ENCODE results near the gene MEGF11.
"Not testable (repeated sequence)": the region's sequence is repeated elsewhere in the genome, so short reads cannot be mapped to it uniquely, and the experiment has no call there.

DNA sequence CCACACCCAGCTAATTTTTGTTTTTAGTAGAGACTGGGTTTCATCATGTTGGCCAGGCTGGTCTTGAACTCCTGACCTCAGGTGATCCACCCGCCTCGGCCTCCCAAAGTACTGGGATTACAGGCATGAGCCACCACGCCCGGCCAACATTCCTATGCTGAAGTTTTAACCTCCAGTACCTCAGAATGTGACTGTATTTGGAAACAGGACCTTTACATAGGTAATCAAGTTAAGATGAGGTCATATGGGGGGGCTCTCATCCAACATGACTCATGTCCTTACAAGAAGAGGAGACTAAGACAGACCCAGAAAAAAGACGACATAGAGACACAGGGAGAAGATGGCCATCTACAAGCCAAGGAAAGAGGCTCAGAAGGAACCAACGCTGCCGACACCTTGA lies 277.4 kb downstream of the MEGF11 start:
- TF ChIP-seq, protein P1, sequence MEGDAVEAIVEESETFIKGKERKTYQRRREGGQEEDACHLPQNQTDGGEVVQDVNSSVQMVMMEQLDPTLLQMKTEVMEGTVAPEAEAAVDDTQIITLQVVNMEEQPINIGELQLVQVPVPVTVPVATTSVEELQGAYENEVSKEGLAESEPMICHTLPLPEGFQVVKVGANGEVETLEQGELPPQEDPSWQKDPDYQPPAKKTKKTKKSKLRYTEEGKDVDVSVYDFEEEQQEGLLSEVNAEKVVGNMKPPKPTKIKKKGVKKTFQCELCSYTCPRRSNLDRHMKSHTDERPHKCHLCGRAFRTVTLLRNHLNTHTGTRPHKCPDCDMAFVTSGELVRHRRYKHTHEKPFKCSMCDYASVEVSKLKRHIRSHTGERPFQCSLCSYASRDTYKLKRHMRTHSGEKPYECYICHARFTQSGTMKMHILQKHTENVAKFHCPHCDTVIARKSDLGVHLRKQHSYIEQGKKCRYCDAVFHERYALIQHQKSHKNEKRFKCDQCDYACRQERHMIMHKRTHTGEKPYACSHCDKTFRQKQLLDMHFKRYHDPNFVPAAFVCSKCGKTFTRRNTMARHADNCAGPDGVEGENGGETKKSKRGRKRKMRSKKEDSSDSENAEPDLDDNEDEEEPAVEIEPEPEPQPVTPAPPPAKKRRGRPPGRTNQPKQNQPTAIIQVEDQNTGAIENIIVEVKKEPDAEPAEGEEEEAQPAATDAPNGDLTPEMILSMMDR (tag by site-specific recombination; IDR thresholded peaks at IDR 0.05) = not testable (repeated sequence)
- TF ChIP-seq, protein P2, sequence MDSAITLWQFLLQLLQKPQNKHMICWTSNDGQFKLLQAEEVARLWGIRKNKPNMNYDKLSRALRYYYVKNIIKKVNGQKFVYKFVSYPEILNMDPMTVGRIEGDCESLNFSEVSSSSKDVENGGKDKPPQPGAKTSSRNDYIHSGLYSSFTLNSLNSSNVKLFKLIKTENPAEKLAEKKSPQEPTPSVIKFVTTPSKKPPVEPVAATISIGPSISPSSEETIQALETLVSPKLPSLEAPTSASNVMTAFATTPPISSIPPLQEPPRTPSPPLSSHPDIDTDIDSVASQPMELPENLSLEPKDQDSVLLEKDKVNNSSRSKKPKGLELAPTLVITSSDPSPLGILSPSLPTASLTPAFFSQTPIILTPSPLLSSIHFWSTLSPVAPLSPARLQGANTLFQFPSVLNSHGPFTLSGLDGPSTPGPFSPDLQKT (IDR thresholded peaks at IDR 0.05; ENCODE audit: borderline replicate concordance, low read depth, low read length) = not testable (repeated sequence)
- TF ChIP-seq SP7 (tag by site-specific recombination; IDR thresholded peaks at IDR 0.05); ZNF266 (tag by site-specific recombination; IDR thresholded peaks at IDR 0.05; ENCODE audit: low read depth); ZNF423 (tag by site-specific recombination; IDR thresholded peaks at IDR 0.05): not testable (repeated sequence)
- TF ChIP-seq, protein P3, sequence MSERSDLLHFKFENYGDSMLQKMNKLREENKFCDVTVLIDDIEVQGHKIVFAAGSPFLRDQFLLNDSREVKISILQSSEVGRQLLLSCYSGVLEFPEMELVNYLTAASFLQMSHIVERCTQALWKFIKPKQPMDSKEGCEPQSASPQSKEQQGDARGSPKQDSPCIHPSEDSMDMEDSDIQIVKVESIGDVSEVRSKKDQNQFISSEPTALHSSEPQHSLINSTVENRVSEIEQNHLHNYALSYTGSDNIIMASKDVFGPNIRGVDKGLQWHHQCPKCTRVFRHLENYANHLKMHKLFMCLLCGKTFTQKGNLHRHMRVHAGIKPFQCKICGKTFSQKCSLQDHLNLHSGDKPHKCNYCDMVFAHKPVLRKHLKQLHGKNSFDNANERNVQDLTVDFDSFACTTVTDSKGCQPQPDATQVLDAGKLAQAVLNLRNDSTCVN (tag by site-specific recombination; optimal IDR thresholded peaks at IDR 0.05) = not testable (repeated sequence)
